Measurements from ENCODE around the gene CFAP46. TPM values are rescaled to one million over a fixed set of nuclear protein-coding genes. Genes with fewer than 3 reads are reported as not detected.

CFAP46 gene
- total RNA-seq, 2 experiments from 2014 or later: not detected

DNA sequence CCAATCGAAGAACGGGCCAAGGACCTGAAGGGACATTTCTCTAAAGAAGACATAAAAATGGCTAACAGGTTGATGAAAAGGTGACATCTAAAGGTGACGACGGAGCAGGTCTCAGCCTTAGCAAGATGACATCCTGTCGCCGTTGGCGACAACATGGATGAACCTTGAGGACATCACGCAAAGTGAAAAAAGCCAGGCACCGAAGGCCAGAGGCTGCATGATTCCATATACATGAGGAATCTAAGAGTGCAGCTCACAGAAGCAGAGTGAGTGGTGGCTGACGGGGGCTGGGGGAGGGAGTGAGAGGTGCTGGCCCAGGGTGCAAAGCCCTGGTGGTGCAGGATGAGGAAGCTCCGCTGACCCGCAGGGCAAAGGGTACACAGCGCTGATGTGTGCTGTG, 122.3 kb downstream of the CFAP46 start:
- H3K27ac Mint-ChIP-seq: no peak overlapping the region
- DNase-seq: no peak
- no peaks in the 10 kb centered on the region for H3K36me3 ChIP-seq (ENCODE audit: insufficient read depth, low read length)
- H3K4me1 ChIP-seq (ENCODE audit: insufficient read depth, low read length): no peaks in the 10 kb centered on the region
- no peaks in the 10 kb centered on the region for H3K9me3 Mint-ChIP-seq
- intact Hi-C loops (cut with DNase I, micrococcal nuclease): no loop called here
- no peaks in the 10 kb centered on the region for H3K4me1 Mint-ChIP-seq (ENCODE audit: low read depth)
- ChIA-PET POLR2A (no interaction called here), CTCF (no interaction called here)
- H3K9me3 ChIP-seq (ENCODE audit: control insufficient read depth in 1 of 2, insufficient read depth in 1 of 2, low read length in 2 of 2): no peaks in the 10 kb centered on the region
- H3K27ac ChIP-seq (ENCODE audit: low read depth in 1 of 2, low read length in 2 of 2): no peak overlapping the region
- H3K4me3 Mint-ChIP-seq: no peak overlapping the region
- no peak overlapping the region for H3K4me3 ChIP-seq (ENCODE audit: low read length)
- H3K27me3 ChIP-seq (ENCODE audit: control insufficient read depth in 1 of 2, insufficient read depth in 2 of 2, low read length in 2 of 2): peaks cover 8 to 11% of the 10 kb centered on the region in 2 experiments
- H3K36me3 Mint-ChIP-seq (ENCODE audit: low read depth): no peaks in the 10 kb centered on the region
- no peak for ATAC-seq (ENCODE audit: poor library complexity)
- peaks cover 31% of the 10 kb centered on the region for H3K27me3 Mint-ChIP-seq
- TF ChIP-seq, protein P1, sequence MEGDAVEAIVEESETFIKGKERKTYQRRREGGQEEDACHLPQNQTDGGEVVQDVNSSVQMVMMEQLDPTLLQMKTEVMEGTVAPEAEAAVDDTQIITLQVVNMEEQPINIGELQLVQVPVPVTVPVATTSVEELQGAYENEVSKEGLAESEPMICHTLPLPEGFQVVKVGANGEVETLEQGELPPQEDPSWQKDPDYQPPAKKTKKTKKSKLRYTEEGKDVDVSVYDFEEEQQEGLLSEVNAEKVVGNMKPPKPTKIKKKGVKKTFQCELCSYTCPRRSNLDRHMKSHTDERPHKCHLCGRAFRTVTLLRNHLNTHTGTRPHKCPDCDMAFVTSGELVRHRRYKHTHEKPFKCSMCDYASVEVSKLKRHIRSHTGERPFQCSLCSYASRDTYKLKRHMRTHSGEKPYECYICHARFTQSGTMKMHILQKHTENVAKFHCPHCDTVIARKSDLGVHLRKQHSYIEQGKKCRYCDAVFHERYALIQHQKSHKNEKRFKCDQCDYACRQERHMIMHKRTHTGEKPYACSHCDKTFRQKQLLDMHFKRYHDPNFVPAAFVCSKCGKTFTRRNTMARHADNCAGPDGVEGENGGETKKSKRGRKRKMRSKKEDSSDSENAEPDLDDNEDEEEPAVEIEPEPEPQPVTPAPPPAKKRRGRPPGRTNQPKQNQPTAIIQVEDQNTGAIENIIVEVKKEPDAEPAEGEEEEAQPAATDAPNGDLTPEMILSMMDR (IDR thresholded peaks at IDR 0.05): no peak

DNA sequence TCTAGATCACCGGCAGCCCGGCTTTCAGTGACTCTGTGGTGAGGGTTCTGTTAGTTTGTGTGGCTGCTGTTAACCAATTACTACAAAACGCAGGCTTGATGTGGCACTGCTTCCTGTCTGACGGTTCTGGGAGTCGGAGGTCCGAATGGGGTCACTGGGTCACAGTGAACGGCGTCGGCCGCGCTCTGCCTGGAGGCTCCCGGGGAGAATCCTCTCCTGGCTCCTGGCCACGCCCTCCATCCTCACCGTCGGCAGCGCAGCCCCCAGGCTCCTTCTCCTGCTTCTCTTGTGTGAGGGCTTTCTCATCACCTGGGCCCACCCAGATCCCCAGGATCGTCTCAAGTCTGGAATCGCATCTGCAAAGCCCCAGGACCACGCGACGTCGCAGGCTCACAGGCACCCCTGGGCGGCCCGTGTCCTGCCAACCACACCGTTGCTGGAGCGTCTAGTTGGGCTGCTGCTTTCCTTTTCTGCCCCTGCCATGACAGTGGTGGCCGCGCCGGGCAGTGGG, 124.6 kb downstream of the CFAP46 start:
- H3K36me3 Mint-ChIP-seq (ENCODE audit: low read depth): no peaks in the 10 kb centered on the region
- ChIA-PET CTCF (no interaction called here), POLR2A (no interaction called here)
- no peaks in the 10 kb centered on the region for H3K9me3 Mint-ChIP-seq
- TF ChIP-seq, protein P1 (IDR thresholded peaks at IDR 0.05): no peak
- H3K4me3 Mint-ChIP-seq: no peak overlapping the region
- H3K27me3 Mint-ChIP-seq: peaks cover 31% of the 10 kb centered on the region
- ATAC-seq (ENCODE audit: poor library complexity) (no peak), DNase-seq (no peak)
- Histone ChIP-seq H3K27me3 (ENCODE audit: control insufficient read depth in 1 of 2, insufficient read depth in 2 of 2, low read length in 2 of 2) (peaks cover 8 to 11% of the 10 kb centered on the region in 2 experiments), H3K36me3 (ENCODE audit: insufficient read depth, low read length) (no peaks in the 10 kb centered on the region), H3K9me3 (ENCODE audit: control insufficient read depth in 1 of 2, insufficient read depth in 1 of 2, low read length in 2 of 2) (no peaks in the 10 kb centered on the region), H3K4me1 (ENCODE audit: insufficient read depth, low read length) (no peaks in the 10 kb centered on the region), H3K27ac (ENCODE audit: low read depth in 1 of 2, low read length in 2 of 2) (no peak overlapping the region), H3K4me3 (ENCODE audit: low read length) (no peak overlapping the region)
- intact Hi-C loops (cut with DNase I, micrococcal nuclease): no loop called here
- H3K4me1 Mint-ChIP-seq (ENCODE audit: low read depth): no peaks in the 10 kb centered on the region
- H3K27ac Mint-ChIP-seq: no peak overlapping the region

DNA sequence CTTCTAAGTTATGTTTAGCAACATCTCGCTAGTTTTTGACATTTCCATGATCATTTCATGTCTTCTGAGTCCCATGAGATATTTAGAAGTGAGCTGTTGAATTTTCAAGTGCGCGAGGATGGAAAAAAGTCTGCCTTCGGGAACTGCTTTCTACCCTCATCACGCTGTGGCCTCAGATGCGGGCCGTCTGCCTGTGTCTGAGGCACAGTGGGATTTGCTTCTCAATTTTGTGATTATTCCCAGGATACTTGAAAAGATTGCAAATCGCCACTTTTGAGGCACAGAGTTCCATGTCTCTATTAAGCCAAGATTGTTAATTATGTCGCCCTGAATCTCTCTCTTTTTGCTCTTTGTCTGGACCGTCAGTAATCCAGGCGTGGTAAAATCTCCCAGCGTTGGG, 125.7 kb downstream of the CFAP46 start:
- TF ChIP-seq, protein P1 (IDR thresholded peaks at IDR 0.05): no peak
- no peaks in the 10 kb centered on the region for H3K36me3 ChIP-seq (ENCODE audit: insufficient read depth, low read length)
- CTCF ChIA-PET: no interaction called here
- no peak for DNase-seq
- intact Hi-C loops (cut with DNase I, micrococcal nuclease): no loop called here
- POLR2A ChIA-PET: no interaction called here
- H3K4me1 ChIP-seq (ENCODE audit: insufficient read depth, low read length): no peaks in the 10 kb centered on the region
- no peaks in the 10 kb centered on the region for H3K9me3 ChIP-seq (ENCODE audit: control insufficient read depth in 1 of 2, insufficient read depth in 1 of 2, low read length in 2 of 2)
- no peak overlapping the region for H3K4me3 Mint-ChIP-seq
- H3K4me1 Mint-ChIP-seq (ENCODE audit: low read depth): no peaks in the 10 kb centered on the region
- H3K27me3 Mint-ChIP-seq: peaks cover 31% of the 10 kb centered on the region
- H3K27me3 ChIP-seq (ENCODE audit: control insufficient read depth in 1 of 2, insufficient read depth in 2 of 2, low read length in 2 of 2): peaks cover 8 to 11% of the 10 kb centered on the region in 2 experiments
- no peaks in the 10 kb centered on the region for H3K36me3 Mint-ChIP-seq (ENCODE audit: low read depth)
- no peak for ATAC-seq (ENCODE audit: poor library complexity)
- H3K4me3 ChIP-seq (ENCODE audit: low read length): no peak overlapping the region
- no peak overlapping the region for H3K27ac ChIP-seq (ENCODE audit: low read depth in 1 of 2, low read length in 2 of 2)
- no peaks in the 10 kb centered on the region for H3K9me3 Mint-ChIP-seq
- no peak overlapping the region for H3K27ac Mint-ChIP-seq
